IPS-15b (cell line): ENCODE data around the gene IDUA.

Source experiments
- H3K27me3 ChIP-seq: one replicate; pipeline ENCODE4 v1.6.1; 2013; ENCODE audit warnings: low read length; ENCODE audit not compliant: control insufficient read depth, insufficient read depth
- H3K36me3 ChIP-seq: one replicate; pipeline ENCODE4 v1.6.1; 2013; ENCODE audit warnings: low read length; ENCODE audit not compliant: control insufficient read depth, insufficient read depth
- H3K4me1 ChIP-seq: one replicate; pipeline ENCODE4 v1.6.1; 2013; ENCODE audit warnings: mild to moderate bottlenecking, low read length; ENCODE audit not compliant: control insufficient read depth, insufficient read depth
- H3K4me3 ChIP-seq: one replicate; pipeline ENCODE4 v1.5.1; 2013; ENCODE audit warnings: low read depth, low read length
- H3K9ac ChIP-seq: one replicate; pipeline ENCODE4 v1.6.1; 2013; ENCODE audit warnings: low read depth, mild to moderate bottlenecking, low read length
- H3K9me3 ChIP-seq: one replicate; pipeline ENCODE4 v1.6.1; 2013; ENCODE audit warnings: mild to moderate bottlenecking, low read length; ENCODE audit not compliant: control insufficient read depth, insufficient read depth

IDUA gene

DNA sequence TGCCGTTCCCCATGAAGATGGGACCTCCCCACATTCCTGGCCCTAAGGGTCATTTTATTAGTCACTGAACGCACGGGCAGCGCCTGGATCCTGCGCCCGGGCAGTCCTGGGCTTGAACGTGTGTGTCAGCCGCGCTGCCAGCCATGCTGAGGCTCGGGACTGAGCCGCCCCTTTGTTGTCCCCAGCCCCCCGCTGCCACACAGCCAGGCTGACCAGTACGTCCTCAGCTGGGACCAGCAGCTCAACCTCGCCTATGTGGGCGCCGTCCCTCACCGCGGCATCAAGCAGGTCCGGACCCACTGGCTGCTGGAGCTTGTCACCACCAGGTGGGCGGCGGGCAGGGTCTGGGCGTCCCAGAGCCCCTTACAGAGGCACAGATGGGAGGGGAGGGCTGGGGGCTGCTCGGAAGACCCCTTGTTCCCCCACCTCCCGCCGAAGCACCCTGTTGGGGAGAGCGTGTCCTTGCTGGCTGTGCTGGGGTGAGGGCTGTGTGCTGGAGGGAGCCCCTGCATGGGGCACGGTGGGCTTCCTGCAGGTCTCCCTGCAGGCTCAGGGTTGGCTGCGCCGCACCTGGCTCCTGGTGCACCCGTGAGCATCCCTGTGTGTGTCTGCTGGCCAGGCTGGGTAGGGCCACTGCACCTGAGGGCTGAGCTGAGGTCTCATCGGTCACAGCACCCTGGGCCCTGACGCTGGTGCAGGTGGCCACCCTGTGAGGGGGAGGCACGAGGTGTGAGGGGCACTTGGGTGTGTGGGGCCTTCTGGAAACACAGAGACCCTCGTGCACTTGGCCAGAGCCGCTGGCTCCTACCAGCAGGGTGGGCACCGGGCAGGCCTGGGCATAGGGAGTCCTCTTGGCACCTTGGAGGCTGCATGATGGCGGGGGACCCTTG lies 1.0 kb downstream of the IDUA start:
- Histone ChIP-seq H3K9ac (no peak overlapping the region), H3K4me1 (peaks cover 3% of the 10 kb centered on the region), H3K9me3 (no peaks in the 10 kb centered on the region), H3K4me3 (peak overlapping the region; percentile 68), H3K27me3 (peaks cover 15% of the 10 kb centered on the region), H3K36me3 (peaks cover 3% of the 10 kb centered on the region)

DNA sequence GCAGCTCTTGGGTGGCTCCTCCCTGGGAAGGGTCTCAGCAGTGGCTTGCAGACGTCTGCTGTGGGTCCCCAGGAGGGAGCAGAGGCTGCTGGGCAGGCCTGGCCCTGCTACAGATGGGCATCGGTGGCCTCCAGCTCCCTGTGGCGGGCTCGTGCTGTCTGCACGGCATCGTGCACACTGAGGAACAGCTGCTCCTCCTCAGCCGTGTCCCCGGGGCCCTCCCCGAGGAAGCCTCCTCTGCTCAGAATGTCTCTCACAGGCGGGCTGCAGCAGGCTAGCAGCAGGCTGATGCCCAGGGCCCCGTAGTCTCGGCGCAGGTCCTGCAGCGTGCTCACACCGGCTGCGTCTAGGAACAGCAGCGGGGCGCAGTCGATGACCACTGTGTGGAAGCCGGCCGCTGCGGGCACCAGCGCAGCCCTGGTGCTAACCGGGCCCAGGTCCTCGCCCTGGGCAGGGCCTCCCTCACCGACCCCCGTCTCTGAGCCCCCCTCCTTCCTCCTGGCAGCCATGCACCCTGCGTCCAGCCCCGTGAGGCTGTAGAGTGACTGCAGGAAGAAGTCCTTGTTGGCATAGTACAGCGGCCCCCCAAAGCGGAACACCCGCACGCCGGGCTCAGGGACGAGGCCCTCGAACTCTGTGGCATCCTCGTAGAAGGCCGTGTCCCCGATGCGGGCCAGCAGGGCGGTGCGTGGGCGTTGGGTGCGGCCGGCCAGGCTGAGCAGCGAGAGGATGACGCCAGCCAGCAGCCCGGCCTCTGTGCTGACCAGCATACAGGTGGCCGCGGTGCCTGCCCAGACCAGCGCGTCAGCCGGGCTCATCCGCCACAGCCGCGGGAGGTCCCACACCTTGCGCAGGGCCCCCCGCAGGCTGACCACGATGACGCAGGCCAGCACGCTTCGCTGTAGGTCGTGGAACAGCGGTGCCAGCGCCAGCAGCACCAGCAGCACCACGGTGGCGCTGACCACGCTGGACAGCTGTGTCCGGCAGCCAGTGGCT lies 2.2 kb downstream of the IDUA start:
- Histone ChIP-seq H3K9ac (no peak overlapping the region), H3K9me3 (no peaks in the 10 kb centered on the region), H3K4me1 (peaks cover 3% of the 10 kb centered on the region), H3K4me3 (no peak overlapping the region), H3K27me3 (peaks cover 15% of the 10 kb centered on the region), H3K36me3 (peaks cover 3% of the 10 kb centered on the region)

DNA sequence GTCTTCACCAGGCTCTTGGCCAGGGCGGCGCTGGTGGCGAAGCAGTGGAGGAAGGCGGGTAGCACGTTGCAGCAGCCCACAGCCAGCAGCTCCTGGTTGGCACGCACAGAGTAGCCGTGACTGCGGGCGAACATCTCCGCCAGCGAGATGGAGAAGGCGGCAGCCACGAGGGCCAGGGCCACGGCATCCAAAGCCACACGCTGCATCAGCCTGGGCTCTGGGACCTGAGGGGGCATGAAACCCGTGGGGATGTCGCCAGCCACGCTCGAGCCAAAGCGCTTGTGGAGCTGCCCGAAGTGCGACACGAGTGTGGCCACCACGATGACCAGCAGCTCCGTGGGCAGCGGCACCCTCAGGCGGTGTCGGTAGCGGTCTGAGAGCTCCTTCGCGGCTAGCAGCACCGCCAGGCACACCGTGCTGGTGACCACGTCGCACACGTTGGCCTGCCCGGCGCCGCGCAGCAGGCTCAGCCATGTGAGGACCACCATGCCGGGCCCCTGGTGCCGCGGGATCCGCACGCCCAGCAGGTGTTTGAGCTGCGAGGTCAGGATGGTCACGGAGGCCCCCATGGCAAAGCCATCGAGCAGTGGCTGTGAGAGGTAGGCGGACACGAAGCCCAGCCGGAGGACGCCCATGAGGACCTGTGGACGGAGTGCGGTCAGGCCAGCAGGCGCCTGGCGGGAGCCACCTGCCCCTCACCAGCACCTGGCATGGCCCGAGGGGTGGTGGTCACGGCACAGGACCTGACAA lies 3.1 kb downstream of the IDUA start:
- Histone ChIP-seq H3K27me3 (peaks cover 11% of the 10 kb centered on the region), H3K36me3 (peaks cover 3% of the 10 kb centered on the region), H3K4me1 (peaks cover 3% of the 10 kb centered on the region), H3K9ac (no peak overlapping the region), H3K9me3 (no peaks in the 10 kb centered on the region), H3K4me3 (no peak overlapping the region)

DNA sequence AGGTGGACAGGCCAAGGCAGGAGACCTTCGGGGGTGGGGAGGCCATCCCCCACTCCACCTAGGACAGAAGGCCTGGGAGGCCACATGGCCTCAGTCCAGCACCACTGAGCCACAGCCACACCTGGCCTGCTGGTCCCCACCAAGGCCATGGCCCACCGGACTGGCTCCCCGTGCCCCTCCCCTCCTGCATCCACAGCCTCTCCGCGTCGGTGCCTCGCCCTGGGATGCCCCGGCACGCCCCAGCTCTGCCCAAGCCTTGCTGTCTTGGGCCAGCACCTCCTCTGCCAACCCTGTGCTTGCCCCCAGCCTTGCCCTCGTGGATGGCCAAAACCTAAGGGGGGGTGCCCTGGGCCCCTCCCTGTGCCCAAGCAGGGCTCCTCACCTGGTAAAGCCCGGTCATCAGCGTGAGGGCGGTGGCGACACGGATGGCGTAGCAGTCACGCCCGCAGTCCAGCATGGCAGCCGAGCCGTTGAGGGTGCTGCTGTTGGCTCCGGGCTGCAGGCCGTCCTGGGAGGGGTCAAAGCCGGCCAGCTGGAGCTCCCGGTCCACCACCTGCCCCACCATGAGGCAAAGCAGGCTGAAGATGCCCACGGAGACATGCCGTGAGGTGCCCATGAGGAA lies 4.0 kb downstream of the IDUA start:
- Histone ChIP-seq H3K4me3 (no peak overlapping the region), H3K9me3 (no peaks in the 10 kb centered on the region), H3K9ac (no peak overlapping the region), H3K4me1 (peaks cover 3% of the 10 kb centered on the region), H3K27me3 (peaks cover 9% of the 10 kb centered on the region), H3K36me3 (peaks cover 3% of the 10 kb centered on the region)

DNA sequence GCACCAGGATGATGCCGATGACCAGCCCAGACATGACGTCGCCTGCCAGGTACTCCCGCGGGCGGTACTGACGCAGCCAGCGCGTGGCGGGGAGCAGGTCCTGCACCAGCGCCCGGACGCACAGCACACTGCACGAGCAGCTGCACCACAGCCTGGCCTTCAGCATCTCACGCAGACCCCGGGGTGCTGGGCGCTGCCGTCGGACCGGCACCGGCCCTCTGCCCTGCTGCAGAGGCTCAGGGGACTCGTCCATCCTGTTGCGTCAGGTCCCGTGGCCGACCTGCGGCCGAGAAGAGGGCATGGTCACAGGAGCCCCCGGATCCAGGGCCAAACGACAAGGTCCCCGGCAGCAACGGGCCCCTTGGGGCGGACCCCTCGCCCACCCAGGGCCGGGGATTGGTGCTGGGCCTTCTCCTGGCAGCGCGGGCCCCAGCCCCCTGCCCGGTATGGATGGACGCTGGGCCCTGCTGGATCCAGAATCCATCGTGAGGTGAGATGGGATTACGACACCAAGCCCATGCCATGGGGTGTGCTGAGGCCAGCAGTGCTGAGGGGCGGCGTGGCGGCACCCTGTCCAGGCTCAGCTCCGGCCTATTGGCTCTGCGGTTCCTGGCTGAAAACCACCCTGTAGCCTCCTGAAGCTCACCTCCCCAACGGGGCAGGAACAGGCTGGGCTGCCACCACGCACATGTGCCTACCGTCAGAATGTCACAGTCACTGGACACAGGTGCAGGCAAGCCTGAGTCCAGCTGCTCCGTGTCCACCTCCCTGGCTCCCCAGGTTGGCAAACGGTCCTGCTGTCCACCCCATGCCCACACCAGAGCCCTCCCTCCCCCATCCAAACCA lies 4.8 kb downstream of the IDUA start:
- H3K9ac ChIP-seq, result no peak overlapping the region

DNA sequence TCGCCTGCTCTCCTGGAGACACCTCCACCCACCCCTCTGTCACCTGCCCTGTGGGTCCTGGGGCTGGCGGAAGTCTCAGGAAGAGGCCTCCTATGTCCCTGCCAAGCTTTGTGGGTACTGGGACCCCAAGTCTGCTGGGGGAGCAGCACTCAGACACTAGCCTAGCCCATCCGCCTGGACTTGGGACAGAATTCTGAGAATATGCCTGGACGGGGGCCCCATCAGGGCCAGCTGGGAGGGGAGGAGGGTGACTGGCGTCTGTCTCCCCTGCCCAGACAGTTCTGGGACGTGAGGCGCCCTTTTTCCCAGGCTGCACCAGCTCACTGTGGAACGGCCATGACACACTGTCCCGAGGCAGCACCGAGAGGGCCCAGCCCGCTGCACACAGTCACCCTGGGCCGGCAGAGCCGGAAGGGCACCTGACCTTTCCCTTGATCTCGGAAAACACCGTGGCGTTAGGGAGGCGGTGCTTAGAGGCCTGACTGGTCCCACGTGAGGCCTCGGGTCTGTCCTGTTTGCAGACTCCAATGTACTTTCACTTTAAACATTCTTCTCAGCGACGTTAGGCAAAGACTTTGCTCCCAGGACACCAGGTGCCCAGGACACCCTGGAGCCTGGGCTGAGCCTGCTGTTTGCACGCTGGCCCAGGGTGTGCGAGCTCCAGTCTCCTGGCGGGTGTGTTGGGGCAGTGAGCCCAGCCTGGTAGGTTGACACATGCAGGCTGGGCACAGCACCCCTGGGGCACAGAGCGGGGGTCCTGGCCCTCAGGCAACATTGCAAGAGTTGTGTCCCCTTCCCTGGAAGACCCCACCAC lies 5.7 kb downstream of the IDUA start:
- no peaks in the 10 kb centered on the region for H3K4me1 ChIP-seq
- H3K9me3 ChIP-seq, result no peaks in the 10 kb centered on the region
- H3K36me3 ChIP-seq, result peaks cover 3% of the 10 kb centered on the region
- no peak overlapping the region for H3K4me3 ChIP-seq
- H3K27me3 ChIP-seq, result peaks cover 15% of the 10 kb centered on the region
- no peak overlapping the region for H3K9ac ChIP-seq

More for the DNA sequence above, 4.8 kb downstream of the IDUA start:
- H3K27me3 ChIP-seq, result peaks cover 9% of the 10 kb centered on the region
- H3K36me3 ChIP-seq, result peaks cover 3% of the 10 kb centered on the region
- no peak overlapping the region for H3K4me3 ChIP-seq
- H3K9me3 ChIP-seq, result no peaks in the 10 kb centered on the region
- H3K4me1 ChIP-seq, result no peaks in the 10 kb centered on the region

DNA sequence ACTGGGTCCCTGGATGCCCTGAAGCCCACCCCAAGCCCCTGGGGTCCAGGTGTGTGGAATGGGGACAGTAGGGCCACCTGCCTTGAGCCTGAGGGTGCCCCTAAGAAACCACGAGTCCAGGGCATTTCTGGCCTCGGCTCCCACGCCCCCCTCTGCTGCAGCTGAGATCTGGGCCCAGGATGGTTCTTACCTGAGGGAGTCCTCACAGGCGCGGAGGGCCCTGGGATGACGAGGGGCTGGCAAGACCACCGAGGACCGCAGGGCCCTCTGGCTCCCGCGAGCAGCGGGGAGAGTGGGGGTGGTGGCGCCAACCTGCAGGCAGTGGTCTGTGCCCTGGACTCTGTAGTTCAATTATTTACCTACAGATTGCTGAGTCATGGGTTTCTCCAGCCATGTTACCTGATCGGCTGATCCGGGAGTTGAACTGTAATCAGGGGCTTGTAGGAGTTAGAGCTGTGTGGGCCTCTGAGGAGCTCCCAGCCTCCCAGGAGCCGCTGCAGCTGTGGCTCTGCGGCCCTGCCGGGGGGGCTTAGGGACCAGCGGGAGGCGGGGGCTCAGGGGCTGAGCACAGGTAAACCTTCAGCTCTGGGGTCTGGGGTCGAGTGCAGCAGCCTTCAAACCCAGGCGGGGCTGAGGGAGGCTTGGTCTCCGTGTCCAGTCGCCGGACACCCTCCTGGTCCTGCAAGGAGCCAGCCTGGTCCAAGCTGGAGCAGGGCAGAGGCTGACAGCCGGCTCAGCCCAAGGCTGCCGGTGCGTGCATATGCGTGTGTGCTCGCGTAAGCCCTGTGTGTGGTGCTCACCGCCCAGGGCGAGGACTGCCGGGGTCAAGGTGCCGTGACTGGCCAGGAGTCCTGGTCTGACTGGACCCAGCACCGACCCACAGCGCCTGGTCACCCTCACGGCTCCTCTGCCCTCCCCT lies 6.5 kb downstream of the IDUA start, which contains the start of gene SLC26A1:
Gene SLC26A1, minus strand, starts transcription at position 294 of the 919 bp plus-strand sequence. CDS start 1,701 bp downstream, outside the sequence.
- Histone ChIP-seq H3K9me3 (no peaks in the 10 kb centered on the region), H3K27me3 (peaks cover 21% of the 10 kb centered on the region), H3K4me3 (no peak within 1 kb of the TSS), H3K36me3 (peaks cover 3% of the 10 kb centered on the region), H3K4me1 (no peaks in the 10 kb centered on the region), H3K9ac (no peak within 1 kb of the TSS)

DNA sequence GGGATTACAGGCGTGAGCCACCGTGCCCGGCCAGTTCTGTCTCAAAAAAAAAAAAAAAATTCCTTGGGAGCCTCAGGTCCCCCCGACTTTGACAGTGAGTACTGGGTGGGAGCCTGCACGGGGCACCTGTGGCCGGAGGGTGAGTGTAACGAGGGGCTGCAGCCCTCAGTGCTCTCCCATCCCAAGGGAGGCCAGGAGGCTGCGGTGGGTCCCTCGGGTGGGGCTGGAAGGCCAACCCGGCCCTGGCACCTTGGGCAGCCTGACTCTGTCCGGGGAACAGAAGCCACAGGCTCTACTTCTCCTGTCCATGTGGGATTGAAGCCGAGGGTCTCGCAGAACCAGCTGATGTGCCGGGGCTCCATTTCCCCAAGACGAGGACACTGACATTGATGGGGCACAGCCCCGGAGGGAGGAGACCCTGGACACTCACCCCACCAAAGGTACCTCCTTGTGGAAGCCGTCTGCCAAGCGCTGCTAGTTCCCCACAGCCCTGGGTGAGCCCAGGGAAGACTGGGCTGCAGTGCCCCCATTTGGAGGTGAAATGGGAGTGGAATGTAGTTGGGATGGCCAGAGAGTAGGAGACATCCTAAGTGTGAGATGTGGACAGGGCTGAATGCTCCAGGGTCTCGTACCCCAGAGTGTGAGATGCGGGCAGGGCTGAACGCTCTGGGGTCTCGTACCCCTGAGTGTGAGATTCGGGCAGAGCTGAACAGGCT lies 8.6 kb downstream of the IDUA start:
- H3K9ac ChIP-seq, result no peak overlapping the region
- H3K4me1 ChIP-seq, result no peaks in the 10 kb centered on the region
- no peaks in the 10 kb centered on the region for H3K9me3 ChIP-seq
- peaks cover 33% of the 10 kb centered on the region for H3K27me3 ChIP-seq
- no peak overlapping the region for H3K4me3 ChIP-seq
- H3K36me3 ChIP-seq, result no peaks in the 10 kb centered on the region
